Ascending aorta (tissue), 2 donors: ENCODE data around the gene CTDNEP1. TPM values are rescaled to one million over a fixed set of nuclear protein-coding genes. Genes with fewer than 3 reads are reported as not detected.
A peak's percentile ranks its signal among the peaks of the same experiment; 100 is the strongest.

Experiments used
- DNase-seq, 2 donors: peaks; one replicate each; pipeline ENCODE4 v3.0.0-alpha.2; 2019; ENCODE audit warnings: low spot score in 2 of 2
- H3K27ac ChIP-seq, 2 donors: fragments of 200-600 bp; sonication (generic); one replicate each; pipeline ENCODE4 v1.5.1; 2016 to 2017; ENCODE audit warnings: mild to moderate bottlenecking in 1 of 2
- H3K27me3 ChIP-seq: fragments of 200-600 bp; sonication (generic); one replicate; pipeline ENCODE4 v1.5.1; 2017
- H3K36me3 ChIP-seq, 2 donors: fragments of 200-600 bp; sonication (generic); one replicate each; pipeline ENCODE4 v1.5.1; 2016
- H3K4me1 ChIP-seq, 2 donors: fragments of 200-600 bp; sonication (generic); one replicate each; pipeline ENCODE4 v1.5.1; 2016 to 2017; ENCODE audit warnings: mild to moderate bottlenecking in 1 of 2
- H3K4me3 ChIP-seq, 2 donors: fragments of 200-600 bp; sonication (generic); one replicate each; pipeline ENCODE4 v1.5.1; 2016 to 2017; ENCODE audit warnings: mild to moderate bottlenecking in 1 of 2
- H3K9me3 ChIP-seq, 2 donors: fragments of 200-600 bp; sonication (generic); one replicate each; pipeline ENCODE4 v1.5.1; 2016
- intact Hi-C: fragments of 100-400 bp; cut with DNase I; formaldehyde crosslinking; loops from one replicate; pipeline ENCODE4 v1.15.1; 2023
- total RNA-seq: library from RNA; depleted of rRNA; stranded (reverse); fragments of >200 nt; gene quantifications from one replicate; pipeline ENCODE4 v1.1.0, GENCODE V29; 2016
- TF ChIP-seq, protein P1 (sequence below), 3 experiments: fragments of 200-600 bp in 2 of 3; fragments of 450-650 bp in 1 of 3; sonication (generic) in 2 of 3; IDR thresholded peaks; one replicate each; pipeline ENCODE4 v1.5.1; 2016 to 2019; ENCODE audit warnings: antibody characterized with exemption in 3 of 3, mild to moderate bottlenecking in 1 of 3, moderate library complexity in 1 of 3

Gene CTDNEP1
- total RNA-seq, 1 donor from 2014 or later, result 81.4 TPM

DNA sequence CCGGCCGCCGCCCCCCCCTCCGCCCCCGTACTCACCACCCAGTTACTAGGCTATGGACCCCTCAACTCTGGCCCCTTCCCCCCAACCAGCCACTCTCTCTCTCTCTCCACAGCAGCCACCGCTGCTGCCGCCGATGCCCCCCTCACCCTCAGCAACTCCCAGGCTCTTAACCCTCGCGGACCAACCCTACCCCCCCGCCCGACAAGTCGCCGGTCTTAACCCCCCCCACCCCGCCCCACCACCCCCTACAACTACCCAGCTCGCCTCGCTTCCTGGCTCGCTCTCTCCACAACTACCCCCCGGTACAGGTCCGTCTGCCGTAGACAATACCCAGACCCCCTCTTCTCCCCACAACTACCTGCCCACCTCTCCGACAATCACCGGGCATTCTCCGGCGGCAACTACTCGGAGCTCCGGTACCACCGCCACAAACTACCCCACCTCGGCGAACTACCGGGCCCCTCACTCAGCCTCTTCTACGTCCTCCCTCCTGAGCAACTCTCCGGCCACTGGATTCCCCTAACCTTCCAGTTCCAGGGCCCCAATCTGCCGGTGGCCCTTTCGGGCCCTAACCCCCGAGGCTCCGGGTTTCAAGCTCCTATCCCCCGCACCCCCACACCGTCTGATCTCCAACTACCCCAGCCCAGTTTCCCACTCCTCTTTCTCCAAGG, 13.0 kb downstream of the CTDNEP1 start:
- Histone ChIP-seq H3K4me3 (peak overlapping the region; percentile 92 to 99), H3K27me3 (no peaks in the 10 kb centered on the region), H3K9me3 (no peaks in the 10 kb centered on the region), H3K36me3 (peaks cover 10 to 28% of the 10 kb centered on the region in 2 donors), H3K27ac (peak overlapping the region; percentile 88 to 96), H3K4me1 (peaks cover 12 to 25% of the 10 kb centered on the region in 2 donors)
- intact Hi-C loops, result loop anchor here (1.0 to 5.0 kb wide), 3 partner anchors 19 to 604 kb away; partner anchors contain the start of genes ACADVL, DLG4 and EIF5A
- TF ChIP-seq, protein P1, sequence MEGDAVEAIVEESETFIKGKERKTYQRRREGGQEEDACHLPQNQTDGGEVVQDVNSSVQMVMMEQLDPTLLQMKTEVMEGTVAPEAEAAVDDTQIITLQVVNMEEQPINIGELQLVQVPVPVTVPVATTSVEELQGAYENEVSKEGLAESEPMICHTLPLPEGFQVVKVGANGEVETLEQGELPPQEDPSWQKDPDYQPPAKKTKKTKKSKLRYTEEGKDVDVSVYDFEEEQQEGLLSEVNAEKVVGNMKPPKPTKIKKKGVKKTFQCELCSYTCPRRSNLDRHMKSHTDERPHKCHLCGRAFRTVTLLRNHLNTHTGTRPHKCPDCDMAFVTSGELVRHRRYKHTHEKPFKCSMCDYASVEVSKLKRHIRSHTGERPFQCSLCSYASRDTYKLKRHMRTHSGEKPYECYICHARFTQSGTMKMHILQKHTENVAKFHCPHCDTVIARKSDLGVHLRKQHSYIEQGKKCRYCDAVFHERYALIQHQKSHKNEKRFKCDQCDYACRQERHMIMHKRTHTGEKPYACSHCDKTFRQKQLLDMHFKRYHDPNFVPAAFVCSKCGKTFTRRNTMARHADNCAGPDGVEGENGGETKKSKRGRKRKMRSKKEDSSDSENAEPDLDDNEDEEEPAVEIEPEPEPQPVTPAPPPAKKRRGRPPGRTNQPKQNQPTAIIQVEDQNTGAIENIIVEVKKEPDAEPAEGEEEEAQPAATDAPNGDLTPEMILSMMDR (IDR thresholded peaks at IDR 0.05), result no peak
- DNase-seq, result peak in 1 of 2 donors; percentile 75

DNA sequence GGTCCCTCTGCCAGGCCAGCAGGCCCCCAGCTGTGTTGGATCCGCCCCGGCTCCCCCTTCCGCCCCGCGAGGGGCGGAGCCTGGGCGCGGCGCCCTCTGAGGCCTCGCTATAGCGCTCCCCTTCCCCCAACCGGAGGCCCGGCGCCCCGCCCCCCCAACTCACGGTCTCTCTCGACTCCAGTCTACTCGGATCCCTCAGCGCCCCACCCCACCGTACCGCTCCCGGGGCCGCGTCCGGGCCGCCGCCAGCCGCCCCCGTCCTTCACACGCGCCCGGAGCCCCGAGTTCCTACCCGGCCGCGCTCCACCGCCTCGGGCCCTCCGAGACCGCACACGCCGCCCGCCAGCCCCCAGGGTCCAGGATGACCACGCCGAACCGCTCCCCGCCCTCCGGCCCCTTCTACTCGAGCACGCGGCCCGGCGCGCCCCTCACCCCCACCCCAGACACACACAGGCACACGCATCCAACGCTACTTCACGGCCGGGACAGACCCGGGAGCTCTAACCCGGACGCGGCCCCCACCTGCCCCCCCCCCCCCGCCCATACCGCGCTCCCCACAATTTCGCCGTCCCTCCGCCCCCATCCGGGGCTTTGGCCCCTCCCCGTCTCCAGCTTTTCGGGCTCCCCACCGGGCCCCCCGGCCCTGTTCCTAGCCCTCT, 13.6 kb downstream of the CTDNEP1 start:
- TF ChIP-seq, protein P1 (IDR thresholded peaks at IDR 0.05), result no peak
- intact Hi-C loops, result loop anchor here (5.0 kb wide), 1 partner anchor 604 kb away; no protein-coding TSS in a partner anchor
- Histone ChIP-seq H3K4me1 (peaks cover 16 to 28% of the 10 kb centered on the region in 2 donors), H3K36me3 (peaks cover 10 to 28% of the 10 kb centered on the region in 2 donors), H3K27ac (peak overlapping the region; percentile 88 to 96), H3K27me3 (no peaks in the 10 kb centered on the region), H3K9me3 (no peaks in the 10 kb centered on the region), H3K4me3 (peak overlapping the region; percentile 92 to 99)
- peak in 1 of 2 donors; percentile 87 for DNase-seq

DNA sequence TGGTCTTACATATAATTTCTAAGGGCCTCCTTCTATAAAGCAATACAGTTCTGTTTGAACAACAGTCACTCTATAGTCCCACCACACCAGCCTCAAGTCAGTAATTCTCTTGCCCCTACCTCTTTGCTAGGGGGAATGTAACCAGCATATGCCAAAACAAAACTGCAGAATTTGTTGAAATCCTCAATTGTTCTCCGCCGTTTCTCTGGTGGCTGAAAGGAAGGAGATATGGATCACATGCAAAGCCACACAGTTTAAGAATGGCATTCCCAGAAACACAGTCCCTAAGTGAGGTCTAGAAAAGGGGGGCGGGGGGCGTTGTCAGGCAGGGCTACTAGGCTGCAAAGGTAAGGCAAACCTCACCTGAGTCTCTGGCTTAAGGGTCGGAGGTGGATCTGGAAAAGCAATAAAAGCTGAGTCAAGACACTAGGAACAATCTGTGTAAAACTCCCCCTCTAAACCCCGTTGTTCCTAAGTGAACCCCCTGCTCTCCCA, 14.2 kb downstream of the CTDNEP1 start:
- Histone ChIP-seq H3K27ac (peak overlapping the region; percentile 88 to 96), H3K9me3 (no peaks in the 10 kb centered on the region), H3K36me3 (peaks cover 10 to 28% of the 10 kb centered on the region in 2 donors), H3K27me3 (no peaks in the 10 kb centered on the region), H3K4me1 (peaks cover 16 to 34% of the 10 kb centered on the region in 2 donors), H3K4me3 (peak overlapping the region; percentile 92 to 99)
- DNase-seq, result peak in 1 of 2 donors; percentile 66
- intact Hi-C loops, result loop anchor here (5.0 kb wide), 1 partner anchor 605 kb away; no protein-coding TSS in a partner anchor
- TF ChIP-seq, protein P1 (IDR thresholded peaks at IDR 0.05), result no peak

DNA sequence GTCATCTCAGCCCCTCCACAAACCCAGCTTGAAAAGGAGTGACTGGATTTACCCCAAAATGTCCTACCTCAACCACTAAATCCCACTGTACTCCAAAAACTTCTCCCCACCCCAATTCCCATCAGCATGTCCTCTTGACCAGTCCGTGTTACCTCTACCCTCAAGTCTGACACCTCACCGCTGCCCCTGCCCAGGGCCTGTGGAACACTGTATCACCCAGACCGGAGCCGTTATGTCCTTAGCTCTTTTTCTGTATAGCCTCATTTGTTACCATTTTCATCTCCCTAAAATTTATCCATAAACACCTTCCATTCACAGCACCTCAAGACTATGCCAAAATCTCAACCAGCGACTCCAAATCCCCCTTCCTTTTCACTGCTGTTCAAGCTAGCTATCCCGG, 14.7 kb downstream of the CTDNEP1 start:
- Histone ChIP-seq H3K9me3 (no peaks in the 10 kb centered on the region), H3K4me1 (peaks cover 16 to 34% of the 10 kb centered on the region in 2 donors), H3K27ac (peak overlapping the region; percentile 88 to 96), H3K4me3 (no peak overlapping the region), H3K36me3 (peaks cover 10 to 28% of the 10 kb centered on the region in 2 donors), H3K27me3 (no peaks in the 10 kb centered on the region)
- DNase-seq, result no peak
- intact Hi-C loops, result loop anchor here (5.0 kb wide), 1 partner anchor 605 kb away; no protein-coding TSS in a partner anchor
- TF ChIP-seq, protein P1 (IDR thresholded peaks at IDR 0.05), result no peak

DNA sequence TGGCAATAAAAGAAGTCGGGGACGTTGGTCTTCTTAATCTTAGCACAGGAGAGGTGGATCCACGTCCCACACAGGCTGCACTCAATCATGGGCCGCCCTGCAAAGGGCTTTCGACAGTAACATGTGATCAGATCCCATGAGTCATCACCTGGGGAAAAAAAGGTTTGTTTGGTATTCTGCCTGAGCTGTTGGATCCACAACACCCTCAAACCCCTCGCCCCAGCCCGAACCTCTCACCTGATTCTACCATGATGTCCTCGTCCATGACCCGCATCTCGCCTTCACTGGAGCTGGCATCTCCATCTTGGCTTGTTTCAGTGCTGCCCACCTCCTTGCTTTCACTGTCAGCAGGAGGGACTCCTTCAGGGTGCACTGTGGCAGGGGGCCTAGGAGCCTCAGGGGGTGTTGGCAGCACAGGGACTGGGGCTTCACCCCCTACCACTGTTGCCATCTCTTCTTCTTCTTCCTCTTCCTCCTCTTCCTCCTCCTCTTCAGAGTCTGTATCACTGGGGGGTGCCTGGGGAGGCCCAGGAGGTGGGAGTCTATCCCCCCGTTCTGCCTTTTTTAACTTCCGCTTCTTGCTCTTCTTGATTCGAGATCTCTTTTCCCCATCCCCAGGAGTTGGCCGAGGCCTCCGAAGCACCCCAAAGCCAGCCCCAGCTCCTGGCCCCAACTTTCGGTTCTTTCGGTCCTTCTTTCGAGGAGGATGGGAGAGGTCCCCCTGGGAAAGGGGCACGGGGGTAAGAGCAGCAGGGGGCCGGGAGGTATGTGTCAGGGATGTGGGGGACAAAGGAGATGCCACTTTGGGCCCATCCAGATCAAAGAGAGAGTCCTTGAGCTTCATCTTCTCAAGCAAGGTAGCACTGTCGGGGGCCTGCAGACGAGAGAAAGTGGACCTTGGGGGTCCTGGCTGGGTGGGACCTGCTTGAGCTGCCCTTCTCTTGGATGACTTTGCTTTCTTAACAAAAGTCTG, 15.6 kb downstream of the CTDNEP1 start:
- intact Hi-C loops, result loop anchor here (5.0 kb wide), 1 partner anchor 606 kb away; no protein-coding TSS in a partner anchor
- Histone ChIP-seq H3K4me1 (peaks cover 10 to 29% of the 10 kb centered on the region in 2 donors), H3K27me3 (no peaks in the 10 kb centered on the region), H3K27ac (no peak overlapping the region), H3K9me3 (no peaks in the 10 kb centered on the region), H3K36me3 (peaks cover 10 to 27% of the 10 kb centered on the region in 2 donors), H3K4me3 (no peak overlapping the region)
- DNase-seq, result no peak
- TF ChIP-seq, protein P1 (IDR thresholded peaks at IDR 0.05), result no peak
